ENCODE results near the gene NDUFB4. TPM values are rescaled to one million over a fixed set of nuclear protein-coding genes. Genes with fewer than 3 reads are reported as not detected.

The NDUFB4 gene
- total and polyA plus RNA-seq, 9 of the 15 experiments (the other 6 are each of a cell fraction or from before 2014, with no cell fraction given): 124 to 670 (median 227) TPM

- DNase-seq (ENCODE audit: extremely low read depth in 1 of 4, low spot score in 3 of 4): no peak
- no TSS peak for BruUV-seq (replicated peaks)
- no peaks in the 10 kb centered on the region; a peak in 1 of 5 replicates for H3K27me3 ChIP-seq (ENCODE audit: control insufficient read depth in 2 of 2, insufficient read depth in 2 of 2, low read length in 2 of 2)
- no peaks in the 10 kb centered on the region for H3K36me3 ChIP-seq (ENCODE audit: control insufficient read depth, insufficient read depth, low read length)
- ChIA-PET POLR2A (no interaction called here), CTCF (ENCODE audit: low intra/inter-chr PET ratio) (interaction anchor here (0.5 kb wide), 1 partner anchor 288 kb away, joined by 3 read pairs; no protein-coding TSS in a partner anchor)
- no peak for ATAC-seq
- no peak overlapping the region for H3K27ac ChIP-seq (ENCODE audit: extremely low read depth, low read depth, low read length)
- in situ Hi-C loops (cut with MboI): loop anchor here (5.0 to 10.0 kb wide), 2 partner anchors 100 to 318 kb away; partner anchors contain the start of gene FSTL1
- peaks cover 0 to 4% of the 10 kb centered on the region in 2 experiments; a peak in 2 of 5 replicates for H3K4me1 ChIP-seq (replicated peaks in 1 of 2; ENCODE audit: control insufficient read depth in 2 of 2, insufficient read depth in 2 of 2, low read length in 2 of 2)
- no peak overlapping the region for H3K4me2 ChIP-seq (ENCODE audit: insufficient read depth, low read length)
- H3K9me3 ChIP-seq (replicated peaks; ENCODE audit: control insufficient read depth, insufficient read depth, low read depth, low read length): no peaks in the 10 kb centered on the region
- no peak overlapping the region for H3K4me3 ChIP-seq
- no peak overlapping the region for H3K9ac ChIP-seq (ENCODE audit: insufficient read depth in 1 of 2, low read depth in 2 of 2, low read length in 2 of 2)
- WGBS (ENCODE audit: insufficient coverage, low coverage, missing lambda C conversion rate): 3% methylated on average over 3 of the region's 3 CpGs
- intact Hi-C loops (cut with micrococcal nuclease): loop anchor here (10.0 kb wide), 1 partner anchor 460 kb away; the partner anchor contains the start of gene GSK3B
- H4K20me1 ChIP-seq (replicated peaks; ENCODE audit: control insufficient read depth, insufficient read depth, low read length): no peaks in the 10 kb centered on the region
- no peaks in the 10 kb centered on the region for H3K79me2 ChIP-seq (ENCODE audit: control insufficient read depth, insufficient read depth, low read length)
- FAIRE-seq: no peak
- H2AFZ ChIP-seq (ENCODE audit: low read depth, low read length): no peak overlapping the region
- no peaks in the 10 kb centered on the region for H3K9me1 ChIP-seq (ENCODE audit: control insufficient read depth, insufficient read depth, low read length)
- TF ChIP-seq, protein P1, sequence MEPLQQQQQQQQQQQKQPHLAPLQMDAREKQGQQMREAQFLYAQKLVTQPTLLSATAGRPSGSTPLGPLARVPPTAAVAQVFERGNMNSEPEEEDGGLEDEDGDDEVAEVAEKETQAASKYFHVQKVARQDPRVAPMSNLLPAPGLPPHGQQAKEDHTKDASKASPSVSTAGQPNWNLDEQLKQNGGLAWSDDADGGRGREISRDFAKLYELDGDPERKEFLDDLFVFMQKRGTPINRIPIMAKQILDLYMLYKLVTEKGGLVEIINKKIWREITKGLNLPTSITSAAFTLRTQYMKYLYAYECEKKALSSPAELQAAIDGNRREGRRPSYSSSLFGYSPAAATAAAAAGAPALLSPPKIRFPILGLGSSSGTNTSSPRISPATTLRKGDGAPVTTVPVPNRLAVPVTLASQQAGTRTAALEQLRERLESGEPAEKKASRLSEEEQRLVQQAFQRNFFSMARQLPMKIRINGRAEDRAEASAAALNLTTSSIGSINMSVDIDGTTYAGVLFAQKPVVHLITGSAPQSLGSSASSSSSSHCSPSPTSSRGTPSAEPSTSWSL (CRISPR knock-in tag; IDR thresholded peaks at IDR 0.05; ENCODE audit: borderline replicate concordance): no peak
- TF ChIP-seq MTF1 (CRISPR knock-in tag; IDR thresholded peaks at IDR 0.05; ENCODE audit: borderline replicate concordance) (no peak), NRF1 (conservative IDR thresholded peaks at IDR 0.05 in 1 of 2, IDR thresholded peaks at IDR 0.05 in 1 of 2) (no peak), COPS2 (conservative IDR thresholded peaks at IDR 0.05) (no peak), RBM17 (IDR thresholded peaks at IDR 0.05; ENCODE audit: borderline replicate concordance, low read depth, low read length) (no peak), ZNF23 (CRISPR knock-in tag; IDR thresholded peaks at IDR 0.05) (no peak), NFYB (IDR thresholded peaks at IDR 0.05; ENCODE audit: extremely low read depth, insufficient read length) (no peak)
- TF ChIP-seq, protein P2, sequence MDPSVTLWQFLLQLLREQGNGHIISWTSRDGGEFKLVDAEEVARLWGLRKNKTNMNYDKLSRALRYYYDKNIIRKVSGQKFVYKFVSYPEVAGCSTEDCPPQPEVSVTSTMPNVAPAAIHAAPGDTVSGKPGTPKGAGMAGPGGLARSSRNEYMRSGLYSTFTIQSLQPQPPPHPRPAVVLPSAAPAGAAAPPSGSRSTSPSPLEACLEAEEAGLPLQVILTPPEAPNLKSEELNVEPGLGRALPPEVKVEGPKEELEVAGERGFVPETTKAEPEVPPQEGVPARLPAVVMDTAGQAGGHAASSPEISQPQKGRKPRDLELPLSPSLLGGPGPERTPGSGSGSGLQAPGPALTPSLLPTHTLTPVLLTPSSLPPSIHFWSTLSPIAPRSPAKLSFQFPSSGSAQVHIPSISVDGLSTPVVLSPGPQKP (CRISPR knock-in tag; IDR thresholded peaks at IDR 0.05): no peak
- TF ChIP-seq, protein P3, sequence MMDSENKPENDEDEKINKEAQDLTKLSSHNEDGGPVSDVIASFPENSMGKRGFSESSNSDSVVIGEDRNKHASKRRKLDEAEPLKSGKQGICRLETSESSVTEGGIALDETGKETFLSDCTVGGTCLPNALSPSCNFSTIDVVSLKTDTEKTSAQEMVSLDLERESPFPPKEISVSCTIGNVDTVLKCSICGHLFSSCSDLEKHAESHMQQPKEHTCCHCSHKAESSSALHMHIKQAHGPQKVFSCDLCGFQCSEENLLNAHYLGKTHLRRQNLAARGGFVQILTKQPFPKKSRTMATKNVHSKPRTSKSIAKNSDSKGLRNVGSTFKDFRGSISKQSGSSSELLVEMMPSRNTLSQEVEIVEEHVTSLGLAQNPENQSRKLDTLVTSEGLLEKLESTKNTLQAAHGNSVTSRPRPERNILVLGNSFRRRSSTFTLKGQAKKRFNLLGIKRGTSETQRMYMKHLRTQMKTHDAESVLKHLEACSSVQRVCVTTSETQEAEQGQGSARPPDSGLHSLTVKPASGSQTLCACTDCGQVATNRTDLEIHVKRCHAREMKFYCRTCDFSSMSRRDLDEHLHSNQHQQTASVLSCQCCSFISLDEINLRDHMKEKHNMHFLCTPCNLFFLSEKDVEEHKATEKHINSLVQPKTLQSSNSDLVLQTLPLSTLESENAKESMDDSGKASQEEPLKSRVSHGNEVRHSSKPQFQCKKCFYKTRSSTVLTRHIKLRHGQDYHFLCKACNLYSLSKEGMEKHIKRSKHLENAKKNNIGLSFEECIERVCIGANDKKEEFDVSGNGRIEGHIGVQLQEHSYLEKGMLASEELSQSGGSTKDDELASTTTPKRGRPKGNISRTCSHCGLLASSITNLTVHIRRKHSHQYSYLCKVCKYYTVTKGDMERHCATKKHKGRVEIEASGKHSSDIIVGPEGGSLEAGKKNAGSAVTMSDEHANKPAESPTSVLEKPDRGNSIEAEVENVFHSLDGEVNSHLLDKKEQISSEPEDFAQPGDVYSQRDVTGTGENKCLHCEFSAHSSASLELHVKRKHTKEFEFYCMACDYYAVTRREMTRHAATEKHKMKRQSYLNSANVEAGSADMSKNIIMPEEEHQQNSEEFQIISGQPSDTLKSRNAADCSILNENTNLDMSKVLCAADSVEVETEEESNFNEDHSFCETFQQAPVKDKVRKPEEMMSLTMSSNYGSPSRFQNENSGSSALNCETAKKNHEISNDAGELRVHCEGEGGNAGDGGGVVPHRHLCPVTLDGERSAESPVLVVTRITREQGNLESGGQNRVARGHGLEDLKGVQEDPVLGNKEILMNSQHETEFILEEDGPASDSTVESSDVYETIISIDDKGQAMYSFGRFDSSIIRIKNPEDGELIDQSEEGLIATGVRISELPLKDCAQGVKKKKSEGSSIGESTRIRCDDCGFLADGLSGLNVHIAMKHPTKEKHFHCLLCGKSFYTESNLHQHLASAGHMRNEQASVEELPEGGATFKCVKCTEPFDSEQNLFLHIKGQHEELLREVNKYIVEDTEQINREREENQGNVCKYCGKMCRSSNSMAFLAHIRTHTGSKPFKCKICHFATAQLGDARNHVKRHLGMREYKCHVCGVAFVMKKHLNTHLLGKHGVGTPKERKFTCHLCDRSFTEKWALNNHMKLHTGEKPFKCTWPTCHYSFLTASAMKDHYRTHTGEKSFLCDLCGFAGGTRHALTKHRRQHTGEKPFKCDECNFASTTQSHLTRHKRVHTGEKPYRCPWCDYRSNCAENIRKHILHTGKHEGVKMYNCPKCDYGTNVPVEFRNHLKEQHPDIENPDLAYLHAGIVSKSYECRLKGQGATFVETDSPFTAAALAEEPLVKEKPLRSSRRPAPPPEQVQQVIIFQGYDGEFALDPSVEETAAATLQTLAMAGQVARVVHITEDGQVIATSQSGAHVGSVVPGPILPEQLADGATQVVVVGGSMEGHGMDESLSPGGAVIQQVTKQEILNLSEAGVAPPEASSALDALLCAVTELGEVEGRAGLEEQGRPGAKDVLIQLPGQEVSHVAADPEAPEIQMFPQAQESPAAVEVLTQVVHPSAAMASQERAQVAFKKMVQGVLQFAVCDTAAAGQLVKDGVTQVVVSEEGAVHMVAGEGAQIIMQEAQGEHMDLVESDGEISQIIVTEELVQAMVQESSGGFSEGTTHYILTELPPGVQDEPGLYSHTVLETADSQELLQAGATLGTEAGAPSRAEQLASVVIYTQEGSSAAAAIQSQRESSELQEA (IDR thresholded peaks at IDR 0.05; ENCODE audit: low read depth): no peak
Observed at GRCh38 chr3:120554812-120555606, 41.1 kb upstream of the NDUFB4 start.

Data from K562 (cell line).